ENCODE measurements around the gene NLRP7.

GRCh38 chr19:54881884-54882283 lies 65.4 kb downstream of the NLRP7 start:
- TF ChIP-seq ZFX (IDR thresholded peaks at IDR 0.05; ENCODE audit: borderline replicate concordance) = no peak
- TF ChIP-seq CTCF (IDR thresholded peaks at IDR 0.05) = no peak

Data from 22Rv1 (cell line).